Keratinocyte (primary cell): ENCODE data around the gene YWHAQ.

Source experiments
- EZH2 ChIP-seq: IDR thresholded peaks from one replicate; pipeline ENCODE4 v1.6.1; 2012; ENCODE audit warnings: inconsistent platforms, mild to moderate bottlenecking, low read length, moderate library complexity
- TF ChIP-seq, protein P1 (sequence below), 3 experiments: IDR thresholded peaks in 1 of 3; conservative IDR thresholded peaks in 1 of 3; optimal IDR thresholded peaks in 1 of 3; 2 replicates in 2 of 3; 3 replicates in 1 of 3; pipeline versions ENCODE3 to v1.5.1; 2011; ENCODE audit warnings: low read length in 3 of 3, mild to moderate bottlenecking in 3 of 3, moderate library complexity in 2 of 3, control low read depth in 1 of 3, inconsistent platforms in 1 of 3; ENCODE audit not compliant: insufficient read depth in 2 of 3; ENCODE audit errors: extremely low read depth in 1 of 3

DNA sequence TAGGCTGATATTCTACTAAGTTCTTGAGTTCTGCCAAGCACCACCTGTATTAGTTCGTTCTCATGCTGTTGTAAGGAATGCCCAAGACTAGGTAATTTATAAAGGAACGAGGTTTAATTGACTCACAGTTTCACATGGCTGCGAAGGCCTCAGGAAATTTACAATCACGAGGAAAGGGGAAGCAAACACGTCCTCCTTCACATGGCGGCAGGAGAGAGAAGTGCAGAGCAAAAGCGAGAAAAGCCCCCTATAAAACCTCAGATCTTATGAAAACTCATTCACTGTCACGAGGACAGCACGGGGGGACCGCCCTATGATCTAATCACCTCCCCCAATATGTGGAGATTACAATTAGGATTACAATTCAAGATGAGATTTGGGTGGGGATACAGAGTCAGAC, 47.7 kb upstream of the YWHAQ start:
- TF ChIP-seq, protein P1, sequence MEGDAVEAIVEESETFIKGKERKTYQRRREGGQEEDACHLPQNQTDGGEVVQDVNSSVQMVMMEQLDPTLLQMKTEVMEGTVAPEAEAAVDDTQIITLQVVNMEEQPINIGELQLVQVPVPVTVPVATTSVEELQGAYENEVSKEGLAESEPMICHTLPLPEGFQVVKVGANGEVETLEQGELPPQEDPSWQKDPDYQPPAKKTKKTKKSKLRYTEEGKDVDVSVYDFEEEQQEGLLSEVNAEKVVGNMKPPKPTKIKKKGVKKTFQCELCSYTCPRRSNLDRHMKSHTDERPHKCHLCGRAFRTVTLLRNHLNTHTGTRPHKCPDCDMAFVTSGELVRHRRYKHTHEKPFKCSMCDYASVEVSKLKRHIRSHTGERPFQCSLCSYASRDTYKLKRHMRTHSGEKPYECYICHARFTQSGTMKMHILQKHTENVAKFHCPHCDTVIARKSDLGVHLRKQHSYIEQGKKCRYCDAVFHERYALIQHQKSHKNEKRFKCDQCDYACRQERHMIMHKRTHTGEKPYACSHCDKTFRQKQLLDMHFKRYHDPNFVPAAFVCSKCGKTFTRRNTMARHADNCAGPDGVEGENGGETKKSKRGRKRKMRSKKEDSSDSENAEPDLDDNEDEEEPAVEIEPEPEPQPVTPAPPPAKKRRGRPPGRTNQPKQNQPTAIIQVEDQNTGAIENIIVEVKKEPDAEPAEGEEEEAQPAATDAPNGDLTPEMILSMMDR (optimal IDR thresholded peaks at IDR 0.05 in 1 of 3, IDR thresholded peaks at IDR 0.05 in 1 of 3, conservative IDR thresholded peaks at IDR 0.05 in 1 of 3; ENCODE audit: extremely low read depth in 1 of 3, insufficient read depth in 2 of 3, low read length in 3 of 3) = no peak
- no peak for TF ChIP-seq EZH2
